MCF 10A (cell line): ENCODE data around the gene LYRM7. TPM values are rescaled to one million over a fixed set of nuclear protein-coding genes. Genes with fewer than 3 reads are reported as not detected.

ENCODE experiments used
- BruUV-seq: library from RNA; stranded (reverse); fragments of 400-500 nt; replicated peaks from 2 replicates; lab custom pipeline; 2021; lab: Mats Ljungman, UMichigan
- CTCF ChIA-PET: fragments of 300-600 bp; sonication (Branson Sonifier 250); formaldehyde crosslinking; extraction: SDS; loops from one replicate; lab custom pipeline; 2021; ENCODE audit warnings: antibody characterized with exemption, inconsistent platforms; lab: Yijun Ruan, JAX
- POLR2A ChIA-PET: fragments of 300-600, 350-650 bp; sonication (Branson Sonifier 250); formaldehyde crosslinking; extraction: SDS; loops from one replicate; lab custom pipeline; 2020; ENCODE audit warnings: antibody characterized with exemption, inconsistent platforms; lab: Yijun Ruan, JAX
- DNase-seq: peaks from one replicate; pipeline ENCODE4 v3.0.0-alpha.2; 2018; ENCODE audit not compliant: unreplicated experiment
- H3K27ac Mint-ChIP-seq: one replicate; pipeline ENCODE4 v1.8.0; 2022; ENCODE audit warnings: mild to moderate bottlenecking, low read depth, mixed read lengths; ENCODE audit not compliant: unreplicated experiment
- H3K27me3 Mint-ChIP-seq: one replicate; pipeline ENCODE4 v1.8.0; 2022; ENCODE audit warnings: mixed read lengths; ENCODE audit not compliant: insufficient read depth, unreplicated experiment
- H3K36me3 Mint-ChIP-seq: one replicate; pipeline ENCODE4 v1.8.0; 2022; ENCODE audit warnings: mild to moderate bottlenecking, moderate library complexity, mixed read lengths; ENCODE audit not compliant: insufficient read depth, unreplicated experiment
- H3K4me1 Mint-ChIP-seq: one replicate; pipeline ENCODE4 v1.8.0; 2022; ENCODE audit warnings: mixed read lengths; ENCODE audit not compliant: insufficient read depth, unreplicated experiment
- H3K4me3 Mint-ChIP-seq: one replicate; pipeline ENCODE4 v1.8.0; 2022; ENCODE audit warnings: mild to moderate bottlenecking, moderate library complexity, mixed read lengths; ENCODE audit not compliant: unreplicated experiment
- H3K9me3 Mint-ChIP-seq: one replicate; pipeline ENCODE4 v1.8.0; 2022; ENCODE audit warnings: mixed read lengths; ENCODE audit not compliant: unreplicated experiment
- CTCF ChIP-seq: fragments of 200-600 bp; IDR thresholded peaks from one replicate; pipeline ENCODE4 v1.8.0; 2022; ENCODE audit warnings: antibody characterized with exemption, mild to moderate bottlenecking; ENCODE audit not compliant: unreplicated experiment
- intact Hi-C: fragments of 100-400 bp; cut with micrococcal nuclease; formaldehyde crosslinking; loops from 2 replicates; pipeline ENCODE4 v1.14.1; 2022
- total RNA-seq: library from RNA; stranded (reverse); gene quantifications from 2 replicates; pipeline ENCODE4 v1.2.3, GENCODE V29; 2022

Gene LYRM7
- total RNA-seq, 1 experiment from 2014 or later: 18.2 TPM

DNA sequence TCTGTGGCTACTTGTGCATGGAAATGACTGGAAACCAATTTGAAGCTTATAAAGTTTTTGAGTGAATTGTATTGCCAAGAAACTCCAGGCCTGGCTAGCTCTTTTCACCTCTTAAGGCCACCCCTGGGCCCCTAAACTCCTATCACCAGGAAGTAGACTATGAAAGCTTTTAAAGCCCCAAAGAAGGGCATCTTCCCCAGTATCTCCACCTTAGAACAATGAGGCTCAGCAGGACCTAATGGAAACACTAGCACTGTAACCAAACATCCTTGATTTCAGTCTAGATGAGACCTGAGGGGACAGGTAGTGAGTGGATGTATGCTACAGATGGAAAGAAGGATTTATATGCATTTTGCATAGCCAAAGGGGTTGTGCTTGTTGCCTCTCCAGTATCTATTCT is 25.0 kb downstream of the LYRM7 start:
- no peak overlapping the region for H3K4me3 Mint-ChIP-seq
- H3K36me3 Mint-ChIP-seq: peaks cover 23% of the 10 kb centered on the region
- H3K27me3 Mint-ChIP-seq: no peaks in the 10 kb centered on the region
- TF ChIP-seq CTCF: no peak
- intact Hi-C loops: no loop called here
- POLR2A ChIA-PET: no interaction called here
- CTCF ChIA-PET: interaction anchor here (0.9 to 1.3 kb wide), 4 partner anchors 12 to 186 kb away, joined by 3 read pairs; no protein-coding TSS in a partner anchor
- no TSS peak for BruUV-seq
- H3K9me3 Mint-ChIP-seq: no peaks in the 10 kb centered on the region
- no peak overlapping the region for H3K27ac Mint-ChIP-seq
- no peak for DNase-seq
- H3K4me1 Mint-ChIP-seq: peaks cover 9% of the 10 kb centered on the region

GRCh38 chr5:131196331-131196730 is 25.6 kb downstream of the LYRM7 start:
- POLR2A ChIA-PET: interaction anchor here (0.7 to 1.1 kb wide), 2 partner anchors 10 to 31 kb away, joined by 3 read pairs; partner anchors contain the start of gene HINT1
- H3K4me3 Mint-ChIP-seq: no peak overlapping the region
- H3K27me3 Mint-ChIP-seq: no peaks in the 10 kb centered on the region
- no peak overlapping the region for H3K27ac Mint-ChIP-seq
- no peak for DNase-seq
- peaks cover 9% of the 10 kb centered on the region for H3K4me1 Mint-ChIP-seq
- BruUV-seq: no TSS peak
- CTCF ChIA-PET: interaction anchor here (0.7 kb wide), 1 partner anchor 57 kb away, joined by 3 read pairs; no protein-coding TSS in a partner anchor
- peaks cover 29% of the 10 kb centered on the region for H3K36me3 Mint-ChIP-seq
- TF ChIP-seq CTCF: no peak
- H3K9me3 Mint-ChIP-seq: no peaks in the 10 kb centered on the region
- intact Hi-C loops: no loop called here

- no peaks in the 10 kb centered on the region for H3K27me3 Mint-ChIP-seq
- intact Hi-C loops: no loop called here
- peaks cover 29% of the 10 kb centered on the region for H3K36me3 Mint-ChIP-seq
- H3K4me3 Mint-ChIP-seq: no peak overlapping the region
- no peak for TF ChIP-seq CTCF
- H3K9me3 Mint-ChIP-seq: no peaks in the 10 kb centered on the region
- ChIA-PET CTCF (interaction anchor here (0.5 to 0.7 kb wide), 4 partner anchors 18 to 1082 kb away, joined by 3 to 4 read pairs (median 3); no protein-coding TSS in a partner anchor), POLR2A (interaction anchor here (0.6 to 1.7 kb wide), 7 partner anchors 9 to 884 kb away, joined by 3 to 8 read pairs (median 3); partner anchors contain the start of gene CDC42SE2)
- peak; percentile 67 for DNase-seq
- no TSS peak for BruUV-seq
- no peak overlapping the region for H3K27ac Mint-ChIP-seq
- peaks cover 9% of the 10 kb centered on the region for H3K4me1 Mint-ChIP-seq
Observed at GRCh38 chr5:131198625-131199024, 27.9 kb downstream of the LYRM7 start.

DNA sequence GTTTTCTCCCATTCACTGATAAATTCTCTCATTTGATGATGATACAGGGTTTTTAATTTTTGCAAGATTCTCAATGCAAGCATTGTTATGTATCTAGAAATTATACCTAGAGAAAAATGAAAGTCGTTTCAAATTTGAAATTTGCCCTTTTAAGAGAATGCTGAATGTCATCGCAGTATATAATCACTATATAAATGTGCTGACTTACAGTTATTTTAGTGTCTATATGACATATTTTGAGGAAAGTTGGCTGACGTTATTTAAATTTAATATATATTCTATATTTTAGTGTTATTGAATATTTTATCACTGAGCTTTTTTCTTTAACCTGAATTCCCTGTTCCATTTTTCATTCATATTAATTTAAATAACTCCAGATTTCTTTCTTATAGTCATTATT is 29.8 kb downstream of the LYRM7 start:
- CTCF ChIA-PET: interaction anchor here (0.6 kb wide), 2 partner anchors 22 to 422 kb away, joined by 3 read pairs; no protein-coding TSS in a partner anchor
- H3K36me3 Mint-ChIP-seq: peaks cover 28% of the 10 kb centered on the region

More for the DNA sequence above, 29.8 kb downstream of the LYRM7 start:
- intact Hi-C loops: no loop called here
- H3K27ac Mint-ChIP-seq: no peak overlapping the region
- POLR2A ChIA-PET: interaction anchor here (0.6 kb wide), 1 partner anchor 345 kb away, joined by 3 read pairs; no protein-coding TSS in a partner anchor
- no peak for TF ChIP-seq CTCF
- BruUV-seq: no TSS peak
- H3K27me3 Mint-ChIP-seq: no peaks in the 10 kb centered on the region
- peaks cover 9% of the 10 kb centered on the region for H3K4me1 Mint-ChIP-seq
- H3K4me3 Mint-ChIP-seq: no peak overlapping the region
- no peak for DNase-seq
- H3K9me3 Mint-ChIP-seq: no peaks in the 10 kb centered on the region
